ENCODE measurements around the gene WDR74. TPM values are rescaled to one million over a fixed set of nuclear protein-coding genes. Genes with fewer than 3 reads are reported as not detected.
A peak's percentile ranks its signal among the peaks of the same experiment; 100 is the strongest.
"Not testable (repeated sequence)": the region's sequence is repeated elsewhere in the genome, so short reads cannot be mapped to it uniquely, and the experiment has no call there.

The WDR74 gene
- total RNA-seq, 1 donor from 2014 or later, result 35.3 TPM

DNA sequence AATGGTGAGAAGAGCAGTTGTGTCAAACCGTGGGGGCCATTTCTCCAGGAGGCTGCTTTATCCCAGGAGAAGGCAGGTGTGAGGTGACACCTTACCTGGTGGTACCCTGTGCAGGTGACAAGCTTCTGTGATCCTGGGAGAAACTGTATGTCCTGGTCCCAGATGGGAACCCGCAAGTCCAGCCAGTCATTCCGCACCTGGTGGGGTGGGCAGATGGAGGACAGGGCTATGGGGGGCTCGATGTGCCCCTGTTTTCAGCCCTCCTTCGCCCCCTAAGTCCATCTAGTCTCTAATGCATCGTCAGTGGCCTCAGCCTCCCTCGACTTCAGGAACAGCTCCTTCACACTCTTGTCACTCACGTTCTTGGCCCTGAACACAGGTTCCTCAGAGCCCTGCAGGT, 4.1 kb downstream of the WDR74 start:
- Histone ChIP-seq H3K4me3 (no peak overlapping the region), H3K27me3 (ENCODE audit: low read depth) (no peaks in the 10 kb centered on the region), H3K4me1 (peaks cover 42% of the 10 kb centered on the region), H3K27ac (no peak overlapping the region), H3K36me3 (peaks cover 28% of the 10 kb centered on the region), H3K9me3 (no peaks in the 10 kb centered on the region)
- DNase-seq (no peak), ATAC-seq (no peak)
- TF ChIP-seq, protein P1, sequence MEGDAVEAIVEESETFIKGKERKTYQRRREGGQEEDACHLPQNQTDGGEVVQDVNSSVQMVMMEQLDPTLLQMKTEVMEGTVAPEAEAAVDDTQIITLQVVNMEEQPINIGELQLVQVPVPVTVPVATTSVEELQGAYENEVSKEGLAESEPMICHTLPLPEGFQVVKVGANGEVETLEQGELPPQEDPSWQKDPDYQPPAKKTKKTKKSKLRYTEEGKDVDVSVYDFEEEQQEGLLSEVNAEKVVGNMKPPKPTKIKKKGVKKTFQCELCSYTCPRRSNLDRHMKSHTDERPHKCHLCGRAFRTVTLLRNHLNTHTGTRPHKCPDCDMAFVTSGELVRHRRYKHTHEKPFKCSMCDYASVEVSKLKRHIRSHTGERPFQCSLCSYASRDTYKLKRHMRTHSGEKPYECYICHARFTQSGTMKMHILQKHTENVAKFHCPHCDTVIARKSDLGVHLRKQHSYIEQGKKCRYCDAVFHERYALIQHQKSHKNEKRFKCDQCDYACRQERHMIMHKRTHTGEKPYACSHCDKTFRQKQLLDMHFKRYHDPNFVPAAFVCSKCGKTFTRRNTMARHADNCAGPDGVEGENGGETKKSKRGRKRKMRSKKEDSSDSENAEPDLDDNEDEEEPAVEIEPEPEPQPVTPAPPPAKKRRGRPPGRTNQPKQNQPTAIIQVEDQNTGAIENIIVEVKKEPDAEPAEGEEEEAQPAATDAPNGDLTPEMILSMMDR (IDR thresholded peaks at IDR 0.05), result no peak
- intact Hi-C loops (cut with DNase I), result no loop called here

DNA sequence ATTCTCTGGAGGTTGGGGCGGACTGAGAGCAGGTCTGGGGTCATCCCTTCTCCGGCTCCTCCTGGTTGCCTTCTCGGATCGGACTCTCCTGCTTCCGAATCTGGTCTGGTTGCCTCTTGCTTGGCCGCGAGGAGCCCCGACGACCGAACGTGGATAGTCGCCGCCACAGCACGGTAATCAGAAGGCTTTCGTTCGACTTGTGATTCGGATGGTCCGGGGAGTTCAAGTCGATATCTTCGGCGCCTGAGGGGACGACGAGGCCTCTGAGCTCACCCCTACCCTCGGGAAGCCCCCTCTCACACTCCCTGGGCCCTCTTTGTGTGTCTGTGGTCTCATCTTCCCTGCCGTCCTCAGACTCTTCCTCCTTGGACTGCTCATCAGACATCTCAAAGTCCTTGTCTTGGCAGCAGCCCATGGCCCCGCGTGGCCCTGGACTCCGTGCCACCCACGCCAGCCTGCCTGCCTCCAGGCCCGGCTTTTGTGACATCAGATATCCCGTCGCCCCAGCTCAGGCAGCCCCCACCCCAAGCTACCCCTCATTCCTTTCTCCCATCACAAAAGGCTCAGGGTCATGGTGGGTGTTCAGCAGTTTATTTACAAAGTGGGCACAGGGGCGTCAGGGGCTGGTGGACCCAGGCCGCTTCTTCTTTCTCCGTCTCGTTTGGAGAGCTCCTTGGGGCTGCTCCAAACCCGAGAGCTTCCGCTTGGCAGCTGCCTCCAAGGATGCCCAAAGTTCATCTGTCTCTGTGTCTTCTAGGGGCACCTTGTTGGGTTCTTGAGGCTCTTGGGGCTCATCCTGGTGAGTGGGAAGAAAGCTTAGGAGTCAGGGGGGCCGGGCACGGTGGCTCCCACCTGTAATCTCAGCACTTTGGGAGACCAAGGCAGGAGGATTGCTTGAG, 6.8 kb downstream of the WDR74 start, which contains the start of gene TEX54:
Gene TEX54 (minus strand): TSS at position 506 of the 899 bp plus-strand sequence.
- peak; percentile 58 for DNase-seq
- H3K36me3 ChIP-seq, result peaks cover 45% of the 10 kb centered on the region
- no peaks in the 10 kb centered on the region for H3K9me3 ChIP-seq
- ATAC-seq, result peak; percentile 5 to 32
- H3K27me3 ChIP-seq (ENCODE audit: low read depth), result no peaks in the 10 kb centered on the region
- H3K4me3 ChIP-seq, result peak within 1 kb of the TSS; percentile 94
- peaks cover 50% of the 10 kb centered on the region for H3K4me1 ChIP-seq
- H3K27ac ChIP-seq, result peak within 1 kb of the TSS; percentile 96
- TF ChIP-seq, protein P1 (IDR thresholded peaks at IDR 0.05), result no peak
- intact Hi-C loops (cut with DNase I), result no loop called here

DNA sequence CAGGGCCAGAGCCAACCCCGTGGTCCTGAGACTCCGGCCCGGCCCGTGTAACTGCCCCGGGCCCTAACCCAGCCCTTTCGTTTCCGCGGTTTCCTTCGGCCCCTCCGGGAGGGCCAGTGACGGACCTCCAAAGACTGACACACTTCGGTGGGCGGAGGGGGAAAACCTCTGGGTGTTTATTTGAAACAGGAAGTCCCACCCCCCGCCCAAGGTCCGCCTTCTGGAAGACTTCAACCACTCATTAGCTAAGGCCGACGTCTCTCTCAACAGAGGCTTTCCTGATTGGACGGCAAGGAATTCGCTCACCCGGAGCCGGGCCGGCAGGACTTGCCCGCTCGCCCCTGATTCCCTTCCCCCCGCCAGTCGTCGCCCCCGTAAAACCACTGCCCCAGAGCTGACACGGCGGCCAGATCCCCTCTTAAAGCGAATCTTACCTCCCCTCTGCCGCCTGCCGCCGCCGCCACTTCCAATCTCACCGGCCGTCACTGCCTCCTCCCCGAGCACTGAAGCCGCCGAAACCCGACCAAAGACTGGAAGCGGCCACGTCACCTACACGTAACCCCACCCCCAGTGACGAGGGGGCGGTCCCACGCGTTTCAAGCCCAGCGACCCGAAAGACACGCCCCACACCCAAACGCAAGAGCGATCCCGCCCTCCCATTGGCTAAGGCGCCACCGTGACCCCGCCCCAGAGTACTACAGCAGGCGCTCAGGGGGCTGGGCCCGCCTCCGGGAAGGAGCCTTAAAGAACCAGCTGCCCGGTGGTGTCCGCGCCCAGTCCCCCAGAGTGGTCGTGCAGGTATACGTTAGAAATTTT, 7.7 kb downstream of the WDR74 start, which contains the start of gene STX5:
Gene STX5 (minus strand): TSS at position 532 of the 816 bp plus-strand sequence. CDS start 808 bp downstream, outside the sequence.
- TF ChIP-seq, protein P1 (IDR thresholded peaks at IDR 0.05), result no peak
- Histone ChIP-seq H3K27me3 (ENCODE audit: low read depth) (no peaks in the 10 kb centered on the region), H3K4me1 (peaks cover 49% of the 10 kb centered on the region), H3K36me3 (peaks cover 54% of the 10 kb centered on the region), H3K9me3 (no peaks in the 10 kb centered on the region), H3K4me3 (peak within 1 kb of the TSS; percentile 94), H3K27ac (peak within 1 kb of the TSS; percentile 96)
- DNase-seq (peak; percentile 99), ATAC-seq (peak; percentile 99)
- intact Hi-C loops (cut with DNase I), result no loop called here

DNA sequence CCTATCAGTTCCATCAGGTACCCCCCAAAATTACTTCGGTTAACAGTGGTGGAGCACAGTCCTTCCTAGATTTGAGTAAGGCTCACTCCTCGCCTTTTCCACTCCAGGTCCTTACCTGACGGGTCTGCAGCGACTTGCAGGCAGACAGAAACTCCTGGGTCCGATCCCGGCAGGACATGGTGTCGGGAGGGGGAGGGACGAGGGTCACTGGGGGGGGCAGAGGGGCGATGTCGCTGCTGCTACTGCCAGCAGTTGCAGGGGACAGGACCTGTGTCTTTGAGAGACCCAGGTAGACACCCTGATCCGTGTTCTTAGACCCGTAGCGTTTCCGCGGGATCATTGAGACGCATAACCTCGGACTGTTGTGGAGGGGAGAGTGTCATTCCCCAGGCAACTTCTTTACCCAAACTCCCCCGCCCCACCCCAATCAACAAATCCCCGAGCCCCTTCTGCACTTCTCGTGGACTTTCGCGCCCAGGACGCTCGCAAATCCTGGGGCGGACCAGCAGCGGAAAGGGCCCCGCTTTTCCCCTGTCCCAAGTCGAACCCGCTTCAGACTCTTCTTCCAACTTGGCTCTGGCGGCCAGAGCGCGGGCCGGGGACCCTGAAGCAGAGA, 8.4 kb downstream of the WDR74 start:
- TF ChIP-seq, protein P1 (IDR thresholded peaks at IDR 0.05), result no peak
- H3K36me3 ChIP-seq, result peaks cover 55% of the 10 kb centered on the region
- peak overlapping the region; percentile 96 for H3K27ac ChIP-seq
- no peak for ATAC-seq
- H3K27me3 ChIP-seq (ENCODE audit: low read depth), result no peaks in the 10 kb centered on the region
- H3K9me3 ChIP-seq, result no peaks in the 10 kb centered on the region
- peaks cover 49% of the 10 kb centered on the region for H3K4me1 ChIP-seq
- intact Hi-C loops (cut with DNase I), result no loop called here
- DNase-seq, result no peak
- H3K4me3 ChIP-seq, result peak overlapping the region; percentile 94

DNA sequence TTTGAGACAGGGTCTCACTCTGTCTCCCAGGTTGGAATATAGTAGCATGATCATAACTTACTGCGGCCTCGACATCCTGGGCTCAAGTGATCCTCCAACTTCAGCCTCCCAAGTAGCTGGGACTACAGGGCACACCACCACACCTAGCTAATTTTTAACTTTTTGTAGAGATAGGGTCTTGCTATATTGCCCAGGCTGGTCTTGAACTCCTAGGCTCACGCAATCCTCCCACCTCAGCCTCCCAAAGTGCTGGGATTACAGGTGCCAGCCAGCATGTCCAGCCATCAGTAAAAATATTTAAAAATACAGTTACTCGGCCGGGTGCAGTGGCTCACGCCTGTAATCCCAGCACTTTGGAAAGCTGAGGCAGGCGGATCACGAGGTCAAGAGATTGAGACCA, 11.3 kb downstream of the WDR74 start:
- Histone ChIP-seq H3K4me1 (peaks cover 35% of the 10 kb centered on the region), H3K36me3 (peaks cover 61% of the 10 kb centered on the region)
- H3K27me3 ChIP-seq (ENCODE audit: low read depth); ATAC-seq; H3K27ac ChIP-seq; DNase-seq; intact Hi-C loops (cut with DNase I); H3K9me3 ChIP-seq; H3K4me3 ChIP-seq: not testable (repeated sequence)

Data from lower lobe of right lung (tissue), 2 donors.